GM21619 (cell line): Measurements from ENCODE around the gene TNPO3.

Source experiments
- ATAC-seq: cut with Tn5 transposase; IDR thresholded peaks from one replicate; pipeline ENCODE4 v1.9.1; 2021; ENCODE audit not compliant: unreplicated experiment

The TNPO3 gene

GRCh38 chr7:128911423-128912031 lies 143.4 kb downstream of the TNPO3 start:
- ATAC-seq = no peak

GRCh38 chr7:128910569-128910945 lies 144.4 kb downstream of the TNPO3 start, which contains the start of gene KCP:
Gene KCP, minus strand, starts transcription at chr7:128910709. Its CDS starts 33 bp downstream, at chr7:128910676.
- ATAC-seq = no peak

GRCh38 chr7:128909625-128910568 lies 145.0 kb downstream of the TNPO3 start:
- no peak for ATAC-seq

GRCh38 chr7:128908750-128909624 lies 145.9 kb downstream of the TNPO3 start:
- no peak for ATAC-seq

GRCh38 chr7:128906766-128907559 lies 147.9 kb downstream of the TNPO3 start:
- ATAC-seq = no peak

- no peak for ATAC-seq
Measured at GRCh38 chr7:128906001-128906765, 148.7 kb downstream of the TNPO3 start.

- ATAC-seq = no peak
Measured at GRCh38 chr7:128904381-128905197, 150.3 kb downstream of the TNPO3 start.
